HG03469 (cell line): ENCODE results near the gene ARID4B.
"Not testable (repeated sequence)": the region's sequence is repeated elsewhere in the genome, so short reads cannot be mapped to it uniquely, and the experiment has no call there.

Source experiments
- ATAC-seq: cut with Tn5 transposase; IDR thresholded peaks from one replicate; pipeline ENCODE4 v1.9.1; 2021; ENCODE audit warnings: mild to moderate bottlenecking, moderate library complexity, moderate number of reproducible peaks; ENCODE audit not compliant: unreplicated experiment

The ARID4B gene

GRCh38 chr1:235299169-235299858 lies 28.7 kb downstream of the ARID4B start:
- no peak for ATAC-seq

- no peak for ATAC-seq
Observed at GRCh38 chr1:235298758-235299157, 29.2 kb downstream of the ARID4B start.

- no peak for ATAC-seq
Observed at GRCh38 chr1:235297579-235297978, 30.4 kb downstream of the ARID4B start.

GRCh38 chr1:235296729-235297128 lies 31.2 kb downstream of the ARID4B start:
- no peak for ATAC-seq

- no peak for ATAC-seq
Observed at GRCh38 chr1:235295902-235296350, 32.1 kb downstream of the ARID4B start.

GRCh38 chr1:235293322-235293942 lies 34.5 kb downstream of the ARID4B start:
- ATAC-seq = no peak

GRCh38 chr1:235292790-235293189 lies 35.2 kb downstream of the ARID4B start:
- ATAC-seq = no peak

GRCh38 chr1:235291599-235292091 lies 36.3 kb downstream of the ARID4B start:
- ATAC-seq = no peak

GRCh38 chr1:235290740-235291502 lies 37.1 kb downstream of the ARID4B start:
- ATAC-seq = no peak

- ATAC-seq = no peak
Observed at GRCh38 chr1:235289859-235290739, 37.9 kb downstream of the ARID4B start.

GRCh38 chr1:235287208-235287882 lies 40.6 kb downstream of the ARID4B start:
- no peak for ATAC-seq

GRCh38 chr1:235286667-235287066 lies 41.3 kb downstream of the ARID4B start:
- ATAC-seq = no peak

GRCh38 chr1:235284231-235284769 lies 43.7 kb downstream of the ARID4B start:
- no peak for ATAC-seq

- not testable (repeated sequence) for ATAC-seq
Observed at GRCh38 chr1:235283636-235284035, 44.3 kb downstream of the ARID4B start.

- ATAC-seq = no peak
Observed at GRCh38 chr1:235280467-235280866, 47.5 kb downstream of the ARID4B start.

GRCh38 chr1:235279694-235280093 lies 48.3 kb downstream of the ARID4B start:
- ATAC-seq = no peak

- ATAC-seq = no peak
Observed at GRCh38 chr1:235278915-235279292, 49.1 kb downstream of the ARID4B start.

- no peak for ATAC-seq
Observed at GRCh38 chr1:235278233-235278914, 49.6 kb downstream of the ARID4B start.

GRCh38 chr1:235277709-235278108 lies 50.3 kb downstream of the ARID4B start:
- no peak for ATAC-seq
